ENCODE measurements around the gene LBX2.

LBX2 gene, protein sequence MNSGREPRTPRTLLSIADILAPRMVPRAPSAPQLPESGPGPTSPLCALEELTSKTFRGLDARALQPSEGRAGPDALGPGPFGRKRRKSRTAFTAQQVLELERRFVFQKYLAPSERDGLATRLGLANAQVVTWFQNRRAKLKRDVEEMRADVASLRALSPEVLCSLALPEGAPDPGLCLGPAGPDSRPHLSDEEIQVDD

DNA sequence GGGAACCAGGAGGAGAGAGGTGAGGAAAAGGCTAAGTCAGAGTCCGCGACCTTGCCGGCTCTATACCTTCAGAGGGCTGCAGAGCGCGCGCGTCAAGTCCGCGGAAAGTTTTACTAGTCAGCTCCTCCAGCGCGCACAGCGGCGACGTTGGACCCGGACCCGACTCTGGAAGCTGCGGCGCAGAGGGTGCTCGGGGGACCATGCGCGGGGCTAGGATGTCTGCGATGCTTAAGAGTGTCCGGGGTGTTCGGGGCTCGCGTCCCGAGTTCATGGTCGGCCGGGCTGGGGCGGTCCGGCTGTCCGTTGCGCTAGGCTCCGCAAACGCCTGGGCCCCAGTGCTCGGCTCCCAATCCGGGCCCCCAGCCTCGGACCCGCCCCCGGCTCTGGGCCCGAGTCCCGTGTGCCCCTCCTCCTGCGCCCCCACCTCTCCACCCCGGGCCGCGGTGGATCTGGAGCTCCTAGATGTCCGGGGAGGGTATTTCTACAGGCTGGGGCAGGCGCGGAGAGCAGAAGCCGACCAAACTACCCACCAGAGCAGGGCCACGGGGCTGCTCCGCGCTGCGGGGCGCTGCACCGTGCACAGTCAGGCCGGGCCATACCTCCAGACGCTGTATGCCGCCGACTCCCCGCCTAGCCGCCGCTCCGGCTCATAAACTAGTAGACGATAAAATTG, at the start of gene LBX2:
Gene LBX2, minus strand, starts transcription at position 337 of the 673 bp plus-strand sequence. Its CDS starts 66 bp downstream, at position 271.
- DNase-seq, result no peak

DNA sequence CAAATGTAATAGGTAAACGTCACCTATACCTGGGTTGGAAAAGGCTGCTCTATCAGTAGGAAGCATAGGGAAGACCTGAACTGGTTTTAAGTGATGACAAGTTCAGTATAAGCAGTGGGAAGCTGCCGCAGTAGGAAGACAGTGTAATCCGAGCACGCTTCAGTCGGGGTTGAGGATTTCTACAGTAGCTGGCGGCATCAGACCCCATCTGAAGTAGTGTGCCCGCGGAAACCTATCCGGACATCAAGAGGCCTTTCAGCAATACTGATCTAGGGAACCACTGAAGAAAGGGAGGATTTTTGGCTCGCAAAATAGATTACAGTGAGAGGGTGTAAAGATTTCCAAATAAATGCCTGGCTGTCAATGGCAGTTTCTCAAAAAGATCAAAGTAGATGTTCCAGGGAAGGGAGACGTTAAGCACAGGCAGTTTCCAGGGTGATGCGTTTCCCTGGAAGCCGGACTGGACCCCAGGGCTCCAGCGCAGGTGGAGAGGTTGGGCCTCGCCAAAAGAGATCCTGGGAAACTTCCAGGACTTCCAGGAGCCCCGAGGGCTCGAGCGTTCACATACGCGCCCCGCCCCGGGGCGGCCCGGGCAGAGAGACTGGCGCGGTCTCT, 49.0 kb upstream of the LBX2 start:
- no peak for DNase-seq

DNA sequence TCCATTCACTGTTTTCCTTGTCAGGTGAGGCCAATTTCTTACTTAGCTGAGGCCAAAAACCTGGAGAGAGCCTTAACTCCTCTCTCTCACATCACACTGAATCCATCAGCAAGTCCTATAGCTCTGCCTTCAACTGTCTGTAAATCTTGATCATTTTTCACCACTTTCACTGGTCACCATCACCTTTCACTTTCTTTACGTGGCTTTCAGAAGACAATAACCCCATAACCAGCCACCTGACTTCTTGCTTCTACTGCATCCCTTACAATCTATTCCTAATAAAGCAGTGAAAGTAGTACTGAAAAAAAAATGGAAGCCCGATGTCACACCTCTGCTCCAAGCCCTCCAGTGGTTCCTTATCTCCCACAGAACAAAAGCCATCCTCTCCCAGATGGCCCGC, 46.6 kb upstream of the LBX2 start:
- DNase-seq, result no peak

DNA sequence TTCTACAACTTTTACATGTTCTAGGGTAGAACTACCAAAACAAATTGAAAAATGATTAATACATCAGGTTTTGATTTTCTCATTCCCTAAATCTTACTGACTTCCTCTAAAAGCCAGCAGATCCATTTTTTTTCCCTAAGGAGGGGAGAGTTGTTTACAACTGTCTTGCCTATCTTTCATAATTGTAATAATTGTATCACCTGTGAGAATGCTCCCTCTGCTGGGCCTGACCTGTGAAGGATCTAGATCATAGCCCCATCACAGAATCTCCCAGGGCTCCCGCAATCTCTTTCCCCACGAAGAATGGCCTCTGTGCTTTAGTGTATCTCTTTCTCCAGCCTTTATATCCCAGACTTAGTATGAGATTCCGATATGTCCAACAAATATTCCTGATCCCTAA, 45.2 kb upstream of the LBX2 start:
- DNase-seq, result no peak

DNA sequence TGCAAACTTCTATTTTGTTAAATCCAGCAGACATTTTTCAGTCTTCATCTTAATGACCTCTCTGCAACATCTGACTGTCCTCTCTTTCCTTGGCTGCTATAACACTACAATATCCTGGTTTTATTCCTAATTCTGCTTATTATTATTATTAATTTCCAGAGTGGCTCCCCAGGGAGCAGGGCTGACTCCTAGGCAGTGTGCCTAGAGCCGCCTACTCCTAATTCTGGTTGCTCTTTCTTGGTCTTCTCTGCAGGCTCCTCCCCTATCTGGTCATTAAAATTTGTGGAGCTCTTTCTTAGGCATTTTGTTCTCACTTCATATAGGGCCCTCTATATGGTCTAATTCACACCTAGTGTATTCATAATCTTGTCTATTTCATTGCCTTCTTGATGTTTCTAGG, 43.6 kb upstream of the LBX2 start:
- DNase-seq, result no peak

DNA sequence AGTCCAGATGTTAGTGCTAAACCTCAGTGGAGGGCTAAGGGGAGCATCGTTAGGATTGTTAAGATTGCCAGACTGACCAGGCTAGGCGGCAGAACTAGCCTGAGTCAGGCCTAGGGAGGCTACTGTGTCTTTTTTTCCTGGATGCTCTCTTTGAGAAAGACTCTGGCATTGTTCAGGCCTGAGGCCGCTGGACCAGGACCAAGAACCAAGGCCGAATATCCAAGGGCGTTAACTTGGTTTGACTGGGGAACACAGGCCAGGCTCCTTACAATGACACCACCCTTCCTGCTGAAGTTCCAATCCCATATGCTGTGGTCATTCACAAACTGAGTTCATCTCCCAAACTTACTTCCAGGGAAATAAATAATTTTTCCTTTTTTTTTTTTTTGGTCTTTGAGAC, 40.9 kb upstream of the LBX2 start:
- DNase-seq, result no peak

DNA sequence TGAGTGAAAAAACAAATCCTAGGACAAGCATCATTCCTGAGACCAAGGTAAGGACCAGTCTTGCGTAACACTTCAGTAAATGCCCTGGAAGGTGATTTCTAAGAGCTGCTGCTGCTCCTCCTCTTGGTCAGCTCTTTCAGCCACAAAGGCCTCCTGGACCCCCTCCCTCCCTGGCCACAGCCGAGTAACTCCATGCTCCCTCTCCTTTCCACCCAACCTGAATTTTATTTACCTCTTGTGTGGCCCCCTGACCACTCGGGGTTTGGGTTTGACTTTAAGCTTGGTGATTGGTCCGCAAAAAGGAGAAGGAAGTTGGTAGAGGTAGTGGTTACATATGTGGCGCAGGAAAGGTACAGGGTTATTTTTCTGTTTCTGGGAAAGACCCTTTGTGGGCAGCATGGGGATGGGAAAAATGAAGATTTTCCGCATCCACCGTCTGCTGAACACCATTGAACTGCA, 39.5 kb upstream of the LBX2 start:
- DNase-seq, result no peak

DNA sequence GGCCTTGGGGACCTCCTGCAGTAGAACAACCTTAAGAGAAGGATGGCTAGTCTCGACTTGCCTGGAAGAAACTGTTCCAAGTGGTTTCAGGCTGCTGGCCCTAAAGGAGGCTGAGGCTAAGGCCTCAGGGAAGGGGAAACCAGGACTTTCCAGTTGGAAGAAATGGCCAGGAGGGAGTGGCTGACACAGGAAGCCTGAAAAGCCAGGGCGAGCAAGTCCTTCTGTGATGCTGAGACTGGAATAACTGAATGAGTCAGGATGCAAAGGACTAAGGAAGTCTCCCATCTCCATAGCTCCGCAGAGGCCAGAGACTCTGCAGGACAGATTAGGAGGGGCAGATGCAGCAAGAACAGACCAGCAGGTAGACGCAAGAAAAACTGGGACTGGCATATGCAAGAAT, 37.7 kb upstream of the LBX2 start:
- DNase-seq, result no peak

DNA sequence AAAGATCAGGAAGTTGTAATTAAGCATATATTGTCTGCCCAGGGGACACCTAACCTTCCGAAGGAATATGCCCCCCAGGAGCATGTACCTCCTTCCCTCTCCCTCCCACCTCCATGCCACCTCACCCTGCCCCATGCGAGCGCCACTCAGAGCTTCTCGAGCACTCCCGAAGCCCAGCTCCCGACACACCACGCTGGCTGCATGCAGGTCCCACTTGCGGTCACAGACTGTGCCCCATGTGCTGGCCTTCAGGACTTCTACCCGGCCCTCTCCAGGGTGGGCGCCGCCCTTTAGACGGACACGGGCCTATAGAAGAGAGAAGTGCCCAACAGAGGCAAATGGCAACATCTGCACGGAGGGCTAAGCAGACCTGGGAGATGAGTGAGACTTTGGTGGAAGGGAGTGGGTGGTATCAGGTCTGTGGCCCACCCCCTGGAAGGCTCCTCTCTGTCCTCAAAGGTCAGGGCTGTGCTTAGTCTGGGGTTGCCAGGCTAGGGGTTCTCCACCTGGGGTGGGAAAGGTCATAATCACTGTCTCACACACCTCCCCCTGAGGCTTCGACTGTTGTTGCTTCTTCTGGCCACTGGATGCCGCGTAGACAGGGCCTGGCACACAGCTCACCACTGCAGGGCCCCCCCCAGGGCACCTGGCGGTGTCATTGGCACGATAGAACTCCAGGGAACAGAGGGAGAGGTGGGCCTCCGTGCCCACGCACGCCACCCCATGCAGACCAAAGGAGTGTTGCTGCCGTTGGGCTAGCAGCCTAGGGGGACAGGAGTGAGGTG, 37.0 kb upstream of the LBX2 start:
- no peak for DNase-seq

DNA sequence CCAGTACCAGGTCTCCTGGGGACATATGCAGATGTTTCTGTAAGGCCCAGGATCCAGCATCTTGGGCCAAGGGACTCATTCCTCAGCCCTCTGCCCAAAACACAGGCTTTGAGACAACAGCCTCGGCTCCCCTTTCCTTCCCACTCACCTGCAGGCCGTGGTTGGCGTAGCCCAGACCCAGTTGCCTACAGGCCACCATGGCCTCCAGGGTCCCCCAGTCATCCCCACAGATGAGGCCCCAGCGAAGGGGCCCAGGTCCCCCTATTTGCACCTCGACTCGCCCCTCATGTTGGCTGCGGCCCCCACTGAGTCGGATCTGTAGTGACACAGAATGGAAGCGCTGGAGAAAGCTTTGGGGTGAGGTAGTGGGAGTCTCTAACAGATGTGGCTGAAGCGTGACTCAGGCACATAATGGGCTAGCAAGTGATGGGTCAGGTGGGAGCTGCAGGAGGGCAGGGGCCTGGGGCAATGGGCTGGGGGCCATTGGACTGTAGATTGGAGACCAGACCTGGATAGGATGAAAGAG, 36.1 kb upstream of the LBX2 start:
- no peak for DNase-seq

DNA sequence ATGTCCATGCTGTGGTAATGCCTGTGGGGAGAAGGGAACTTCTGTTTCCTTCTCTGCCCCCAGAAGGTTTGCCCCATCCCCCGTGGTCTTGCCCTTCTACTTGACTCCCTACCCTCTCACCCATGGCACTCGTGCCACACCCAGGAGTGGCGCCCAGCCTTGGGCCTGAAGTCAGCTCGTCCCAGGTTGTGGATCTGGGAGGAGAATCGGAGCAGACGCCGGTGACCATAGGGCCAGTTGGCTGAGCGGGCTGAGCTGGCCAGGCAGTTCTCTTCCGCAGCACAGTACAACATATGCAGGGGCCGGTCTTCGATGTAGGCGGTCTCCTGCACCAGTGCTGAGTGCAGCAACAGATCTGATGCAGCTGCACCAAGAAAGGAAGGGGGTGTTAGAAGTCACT, 35.0 kb upstream of the LBX2 start:
- DNase-seq, result no peak

DNA sequence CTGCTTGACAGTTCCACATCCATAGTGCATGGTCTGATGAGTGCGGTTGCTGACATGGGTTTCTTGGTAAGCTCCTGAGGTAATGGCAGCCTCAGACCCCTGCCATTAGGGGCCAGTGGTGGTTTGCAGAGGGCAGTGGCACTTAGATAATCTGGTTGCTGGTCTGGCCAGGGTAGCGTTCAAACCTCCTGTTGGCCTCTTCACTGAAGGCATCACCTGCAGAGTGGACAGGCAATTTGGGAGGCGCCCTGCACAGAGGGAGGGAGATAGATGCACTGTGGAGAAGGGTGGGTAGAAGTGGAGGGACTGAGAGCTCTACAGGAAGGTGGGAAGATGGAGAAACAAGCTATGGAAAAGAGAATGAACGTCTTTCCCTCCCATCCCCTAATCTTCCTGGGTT, 34.1 kb upstream of the LBX2 start:
- DNase-seq, result no peak

DNA sequence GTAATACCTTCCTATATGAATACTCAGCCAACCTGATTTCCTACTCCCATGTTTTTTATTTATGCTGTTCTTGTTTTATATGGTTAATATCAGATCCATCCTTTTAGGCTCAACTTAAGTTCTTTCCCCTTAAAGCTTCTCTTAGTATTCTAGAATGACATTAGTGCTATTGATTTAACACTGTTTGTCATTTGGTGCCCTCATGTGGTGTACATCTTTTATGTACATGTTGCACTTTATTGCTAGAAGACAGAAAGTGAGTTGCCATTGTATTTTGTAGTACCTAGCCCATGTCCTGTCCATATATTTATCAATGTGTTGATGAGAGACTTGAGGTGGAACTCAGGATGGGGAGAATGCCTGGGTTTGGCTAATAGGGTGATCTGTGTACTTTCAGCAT, 32.8 kb upstream of the LBX2 start:
- no peak for DNase-seq

DNA sequence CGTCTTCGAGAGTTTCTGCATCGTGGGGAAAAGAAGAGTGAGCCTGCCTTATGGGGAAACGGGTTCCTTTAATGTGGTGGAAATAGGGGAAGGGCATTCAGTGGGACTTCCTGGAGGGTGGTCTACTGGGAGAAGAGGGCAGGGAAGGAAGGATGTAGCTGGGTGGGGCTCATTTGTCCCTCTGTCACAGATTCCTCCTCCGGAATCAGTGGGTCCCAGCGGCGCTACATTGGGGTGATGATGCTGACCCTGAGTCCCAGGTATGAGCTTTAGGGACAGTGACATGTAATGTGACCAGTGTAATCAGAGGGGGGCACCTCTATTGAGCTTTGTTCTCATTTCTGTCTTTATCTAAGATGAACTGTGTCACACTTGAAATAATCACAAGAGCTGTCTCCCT, 32.3 kb upstream of the LBX2 start:
- no peak for DNase-seq

DNA sequence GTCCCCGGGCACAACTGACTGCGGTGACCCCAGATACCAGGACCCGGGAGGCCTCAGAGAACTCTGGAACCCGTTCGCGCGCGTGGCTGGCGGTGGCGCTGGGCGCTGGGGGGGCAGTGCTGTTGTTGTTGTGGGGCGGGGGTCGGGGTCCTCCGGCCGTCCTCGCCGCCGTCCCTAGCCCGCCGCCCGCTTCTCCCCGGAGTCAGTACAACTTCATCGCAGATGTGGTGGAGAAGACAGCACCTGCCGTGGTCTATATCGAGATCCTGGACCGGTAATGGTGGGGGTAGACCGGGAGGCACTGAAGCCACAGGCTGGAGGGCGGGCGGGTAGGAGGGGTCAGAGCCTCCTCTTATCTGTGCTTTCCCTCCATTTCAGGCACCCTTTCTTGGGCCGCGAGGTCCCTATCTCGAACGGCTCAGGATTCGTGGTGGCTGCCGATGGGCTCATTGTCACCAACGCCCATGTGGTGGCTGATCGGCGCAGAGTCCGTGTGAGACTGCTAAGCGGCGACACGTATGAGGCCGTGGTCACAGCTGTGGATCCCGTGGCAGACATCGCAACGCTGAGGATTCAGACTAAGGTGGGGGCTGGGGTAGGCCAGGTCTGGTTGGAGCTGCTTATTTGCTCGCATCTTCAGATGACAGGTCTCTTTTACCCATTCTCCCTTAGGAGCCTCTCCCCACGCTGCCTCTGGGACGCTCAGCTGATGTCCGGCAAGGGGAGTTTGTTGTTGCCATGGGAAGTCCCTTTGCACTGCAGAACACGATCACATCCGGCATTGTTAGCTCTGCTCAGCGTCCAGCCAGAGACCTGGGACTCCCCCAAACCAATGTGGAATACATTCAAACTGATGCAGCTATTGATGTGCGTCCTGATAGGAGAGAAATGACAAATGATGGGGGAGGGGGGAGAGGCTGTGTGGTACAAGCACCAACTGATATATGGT, 31.1 kb upstream of the LBX2 start:
- peak; percentile 61 for DNase-seq

DNA sequence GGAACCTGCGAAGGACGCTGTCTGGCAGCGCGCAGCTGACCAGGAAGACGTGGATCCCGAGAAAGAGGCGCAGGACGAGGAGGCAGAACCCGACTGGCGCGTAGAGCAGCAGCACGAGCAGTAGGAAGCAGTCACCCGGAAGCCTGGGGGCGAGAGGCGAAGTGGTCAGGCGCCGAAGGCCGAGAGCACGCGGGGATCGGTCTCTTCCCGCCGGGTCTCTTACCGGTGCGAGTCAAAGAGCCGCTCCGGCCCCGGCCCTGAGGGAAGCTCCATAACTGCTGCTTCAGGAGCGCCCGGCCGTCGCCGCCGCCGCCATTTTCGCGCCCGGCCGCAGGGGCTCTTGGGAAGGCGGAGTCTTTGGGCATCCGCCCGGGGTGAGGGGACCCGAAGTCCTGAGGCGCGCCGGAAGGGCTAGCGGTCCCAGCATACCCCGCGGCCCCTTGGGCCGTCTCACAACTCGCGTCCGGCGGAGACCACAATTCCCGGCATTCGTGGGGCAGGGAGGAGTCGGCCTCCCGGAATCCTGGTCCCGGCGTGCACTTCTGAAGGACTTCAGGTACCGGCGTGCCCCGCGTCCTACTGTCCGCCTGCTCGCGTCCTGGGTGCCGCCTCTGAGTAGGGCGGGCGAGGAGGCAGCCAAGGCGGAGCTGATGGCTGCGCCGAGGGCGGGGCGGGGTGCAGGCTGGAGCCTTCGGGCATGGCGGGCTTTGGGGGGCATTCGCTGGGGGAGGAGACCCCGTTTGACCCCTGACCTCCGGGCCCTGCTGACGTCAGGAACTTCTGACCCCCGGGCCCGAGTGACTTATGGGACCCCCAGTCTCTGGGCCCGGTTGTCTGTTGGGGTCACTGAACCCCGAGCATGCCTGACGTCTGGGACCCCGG, 30.2 kb upstream of the LBX2 start, which contains the start of the genes AUP1 and HTRA2:
Gene AUP1, minus strand, starts transcription at position 350 of the 882 bp plus-strand sequence. Its CDS starts 77 bp downstream, at position 273.
Gene HTRA2, plus strand, starts transcription at position 577 of the 882 bp plus-strand sequence. Its CDS starts 74 bp downstream, at position 651.
- peak; percentile 99 for DNase-seq

DNA sequence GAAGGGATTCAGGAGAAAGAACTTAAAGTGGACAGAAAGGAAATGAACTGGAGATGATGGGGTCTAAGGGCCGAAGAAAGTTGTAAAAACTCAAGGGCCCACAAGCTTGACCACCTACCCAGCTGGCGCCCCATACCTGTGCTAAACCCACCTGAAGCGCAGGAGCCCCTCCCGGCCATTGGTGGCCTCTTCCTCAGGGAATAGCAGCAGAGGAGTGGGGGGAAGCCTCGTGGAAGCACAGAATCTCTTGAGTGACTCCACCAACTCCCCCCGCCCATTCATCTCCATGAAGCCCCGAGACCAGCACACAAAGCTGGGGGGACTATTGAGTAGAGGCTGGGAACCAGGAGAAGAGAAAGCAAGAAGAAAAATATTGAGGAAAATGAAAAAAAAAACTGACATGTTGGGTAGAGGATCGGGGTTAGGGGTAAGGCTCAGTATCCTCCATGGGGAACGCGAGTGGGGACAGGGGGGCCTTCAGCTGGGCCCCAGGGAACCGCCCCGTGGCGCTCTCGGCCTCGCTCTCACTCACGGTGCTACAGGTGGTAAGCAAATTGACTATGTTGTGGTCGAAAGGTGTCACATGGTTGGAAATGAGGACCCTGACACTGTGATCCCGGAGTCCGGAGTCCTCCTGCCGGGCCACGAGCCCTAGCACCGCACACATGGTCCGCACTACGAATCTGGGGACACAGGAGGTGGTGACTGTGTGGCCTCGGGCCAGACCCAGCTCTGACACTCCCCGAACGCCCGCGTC, 29.4 kb upstream of the LBX2 start:
- no peak for DNase-seq

DNA sequence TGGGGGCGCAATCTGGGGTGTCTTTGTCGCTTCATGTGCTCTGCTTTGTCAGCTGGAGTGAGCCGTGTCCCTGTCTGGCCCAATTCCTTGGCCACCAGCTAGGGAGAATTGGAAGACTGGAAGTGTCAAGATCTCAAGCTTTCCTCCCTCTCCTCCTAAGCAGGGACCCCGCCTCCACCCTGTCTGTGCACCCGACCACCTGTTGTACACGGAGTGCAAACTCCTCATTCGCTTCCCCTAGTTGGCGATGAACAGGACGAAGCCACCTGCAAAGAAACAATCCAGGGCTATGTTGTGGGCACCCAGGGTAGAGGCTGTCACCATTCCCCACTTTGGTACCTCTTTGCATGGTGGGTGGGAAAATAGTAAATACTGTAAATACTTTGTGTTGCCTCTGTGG, 28.3 kb upstream of the LBX2 start:
- DNase-seq, result no peak

DNA sequence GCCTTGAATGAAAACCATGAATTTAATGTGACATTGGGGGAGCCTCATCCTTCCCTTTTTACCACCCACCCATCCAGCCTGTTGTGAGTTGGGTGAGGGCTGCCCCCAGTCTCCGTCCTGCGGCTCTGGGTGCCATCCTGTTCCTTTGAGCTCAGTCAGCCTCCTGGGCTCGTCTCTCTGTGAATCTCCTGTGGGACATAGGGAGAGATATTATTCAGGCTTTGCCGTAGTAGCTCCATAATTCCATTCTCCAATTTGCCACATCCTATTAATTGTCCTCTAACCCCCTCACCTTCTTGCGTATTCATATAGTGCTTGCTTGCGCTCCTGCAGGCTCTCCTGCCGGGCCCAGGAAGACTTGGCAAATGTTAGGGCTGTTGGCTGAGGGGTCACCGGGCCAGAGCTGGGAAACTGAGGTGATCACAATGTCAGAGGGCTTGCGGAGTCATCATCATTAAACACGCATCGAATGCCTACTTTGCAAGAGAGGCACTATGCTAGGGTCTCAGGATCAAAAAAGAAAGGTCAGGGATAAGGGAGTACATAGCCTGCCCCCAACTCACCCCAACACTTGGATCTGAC, 27.3 kb upstream of the LBX2 start:
- no peak for DNase-seq
